Heart right ventricle (tissue), 16 donors: ENCODE measurements around the gene SUV39H2. TPM values are rescaled to one million over a fixed set of nuclear protein-coding genes. Genes with fewer than 3 reads are reported as not detected.

Experiments
- ATAC-seq, 8 donors: fragments of 200-7000 bp; cut with Tn5 transposase; one replicate each; pipeline ENCODE4 v1.9.1; 2020; ENCODE audit warnings: mild to moderate bottlenecking in 8 of 8, moderate library complexity in 8 of 8, moderate number of reproducible peaks in 1 of 8
- DNase-seq, 2 donors: peaks; one replicate each; pipeline ENCODE4 v3.0.0-alpha.2; 2020
- H3K27ac ChIP-seq, 10 donors: fragments of 200-600 bp; sonication (generic) in 2 of 10; one replicate each; pipeline versions ENCODE4 v1.5.0 to v1.8.0; 2020 to 2022; ENCODE audit warnings: mild to moderate bottlenecking in 3 of 10
- H3K27me3 ChIP-seq, 7 donors: fragments of 200-600 bp; one replicate each; pipeline ENCODE4 v1.8.0; 2021 to 2022; ENCODE audit warnings: mild to moderate bottlenecking in 2 of 7
- H3K36me3 ChIP-seq, 9 donors: fragments of 200-600 bp; sonication (generic) in 1 of 9; one replicate each; pipeline versions ENCODE4 v1.5.0 to v1.8.0; 2020 to 2022; ENCODE audit warnings: mild to moderate bottlenecking in 2 of 9
- H3K4me1 ChIP-seq, 9 donors: fragments of 200-600 bp; sonication (generic) in 1 of 9; one replicate each; pipeline versions ENCODE4 v1.5.0 to v1.8.0; 2020 to 2022; ENCODE audit warnings: mild to moderate bottlenecking in 4 of 9
- H3K4me3 ChIP-seq, 10 donors: fragments of 200-600 bp; sonication (generic) in 2 of 10; one replicate each; pipeline versions ENCODE4 v1.5.0 to v1.8.0; 2020 to 2022; ENCODE audit warnings: mild to moderate bottlenecking in 7 of 10, moderate library complexity in 2 of 10
- H3K9me3 ChIP-seq, 11 donors: fragments of 200-600 bp in 10 of 11; sonication (generic) in 2 of 11; one replicate each; pipeline versions ENCODE4 v1.5.0 to v1.8.0; 2013 to 2022; ENCODE audit warnings: mild to moderate bottlenecking in 2 of 11, control low read depth in 1 of 11, moderate library complexity in 1 of 11
- WGBS, 2 donors: extraction: QIAGEN DNeasy Blood & Tissue Kit; methylation state at CpG; one replicate each; pipeline ENCODE4 v1.1.7; 2013; ENCODE audit warnings: inconsistent platforms in 1 of 2; 5-methylcytosine and 5-hydroxymethylcytosine counted together
- intact Hi-C, 10 donors: fragments of 100-400 bp; cut with DNase I; formaldehyde crosslinking; loops; one replicate each; pipeline versions ENCODE4 v1.11.1 to v1.14.2; 2022
- polyA plus RNA-seq, 2 donors: library from polyadenylated mRNA; stranded (reverse); fragments of 200-250 nt; gene quantifications; one replicate each; pipeline ENCODE4 v1.2.3, GENCODE V29; 2013
- total RNA-seq, 10 donors: library from RNA; stranded (reverse); fragmentation: NEBNext Ultra II Directional in 3 of 10; extraction: Animal tissue kit (Norgen Biotek cat#: 25700) in 3 of 10; gene quantifications; one replicate each; pipeline versions ENCODE4 v1.2.1 to v1.2.4, GENCODE V29; 2021 to 2023
- TF ChIP-seq, protein P1 (sequence below), 9 donors: fragments of 200-600 bp; sonication (generic) in 2 of 9; IDR thresholded peaks; one replicate each; pipeline versions ENCODE4 v1.5.0 to v1.8.0; 2021 to 2022; ENCODE audit warnings: antibody characterized with exemption in 9 of 9, mild to moderate bottlenecking in 5 of 9, moderate library complexity in 1 of 9
- donor health status: Arrhythmogenic right ventricular cardiomyopathy.
- donor health status: ischemic (EF 13 %, LVEDD 7.1; RV severe dilation, severe dysfunction).
- donor health status: healthy with polysubstance abuse.
- donor health status: DM: no; HTN: yes; CAD: no.
- donor health status: DM: no; HTN: no; CAD: no.
- donor health status: ischemic (EF 25% LVEDD 6.9; RV normal size, moderate dysfunction).
- donor health status: ischemic (EF 25% LVEDD 5.7; RV mildly dilated, moderate dysfunction).
- donor health status: healthy.
- donor health status: DM: yes; HTN: yes; CAD: no.
- donor health status: Ischemic cardiomyopathy.
- donor health status: ischemic (EF 35%, LVEDD 5.7; RV mildly dilated, moderate dysfunction).
- donor health status: nonischemic (EF 11% LVEDD 7.7; RV severe dilation, severe dysfunction).
- donor health status: DM: yes; HTN: yes; CAD: no.
- donor health status: PGD.
- donor health status: ischemic (EF 29% LVEDD 5.4; RV normal size, mild dysfunction).
- donor health status: nonischemic (EF 23%, LVEDD 6.1; RV moderate dilation, normal function).

SUV39H2 gene
- total and polyA plus RNA-seq, 12 donors: 1.1 to 9.1 (median 7.0) TPM

DNA sequence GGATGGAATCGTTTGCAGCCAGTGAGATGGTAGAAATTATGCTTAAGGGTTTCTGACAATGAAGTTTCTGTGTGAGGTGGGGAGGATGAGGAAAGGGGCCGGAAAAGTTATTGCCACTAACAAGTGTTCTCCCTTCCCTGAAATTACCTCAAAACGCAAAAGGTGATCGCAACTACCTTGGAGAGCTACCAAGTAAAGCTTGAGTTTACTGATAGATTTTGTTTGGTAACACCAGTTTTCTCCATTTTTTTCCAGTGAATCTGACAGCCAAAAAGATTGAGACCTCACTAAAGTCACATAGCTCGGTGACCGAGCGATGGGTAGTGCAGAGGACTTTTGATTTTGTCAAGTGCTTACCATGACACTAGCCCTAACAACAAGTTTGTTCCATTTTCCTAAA lies 1.6 kb downstream of the SUV39H2 start:
- H3K4me3 ChIP-seq: peak overlapping the region in 4 of 10 donors; percentile 77 to 95 (median 85)
- 58 to 68% methylated on average over 7 of the region's 7 CpGs for WGBS, 2 donors
- no peaks in the 10 kb centered on the region for H3K27me3 ChIP-seq
- DNase-seq: no peak
- no peak for ATAC-seq
- intact Hi-C loops: loop anchor here in 1 of 10 donors (10.0 kb wide), 1 partner anchor 75 kb away; the partner anchor contains the start of genes DCLRE1C and MEIG1
- H3K9me3 ChIP-seq: no peaks in the 10 kb centered on the region
- H3K27ac ChIP-seq: no peak overlapping the region
- H3K36me3 ChIP-seq: peaks cover 0 to under 1% (median 0%) of the 10 kb centered on the region in 9 donors
- peaks cover 0 to 36% (median 28%) of the 10 kb centered on the region in 9 donors for H3K4me1 ChIP-seq
- TF ChIP-seq, protein P1, sequence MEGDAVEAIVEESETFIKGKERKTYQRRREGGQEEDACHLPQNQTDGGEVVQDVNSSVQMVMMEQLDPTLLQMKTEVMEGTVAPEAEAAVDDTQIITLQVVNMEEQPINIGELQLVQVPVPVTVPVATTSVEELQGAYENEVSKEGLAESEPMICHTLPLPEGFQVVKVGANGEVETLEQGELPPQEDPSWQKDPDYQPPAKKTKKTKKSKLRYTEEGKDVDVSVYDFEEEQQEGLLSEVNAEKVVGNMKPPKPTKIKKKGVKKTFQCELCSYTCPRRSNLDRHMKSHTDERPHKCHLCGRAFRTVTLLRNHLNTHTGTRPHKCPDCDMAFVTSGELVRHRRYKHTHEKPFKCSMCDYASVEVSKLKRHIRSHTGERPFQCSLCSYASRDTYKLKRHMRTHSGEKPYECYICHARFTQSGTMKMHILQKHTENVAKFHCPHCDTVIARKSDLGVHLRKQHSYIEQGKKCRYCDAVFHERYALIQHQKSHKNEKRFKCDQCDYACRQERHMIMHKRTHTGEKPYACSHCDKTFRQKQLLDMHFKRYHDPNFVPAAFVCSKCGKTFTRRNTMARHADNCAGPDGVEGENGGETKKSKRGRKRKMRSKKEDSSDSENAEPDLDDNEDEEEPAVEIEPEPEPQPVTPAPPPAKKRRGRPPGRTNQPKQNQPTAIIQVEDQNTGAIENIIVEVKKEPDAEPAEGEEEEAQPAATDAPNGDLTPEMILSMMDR (IDR thresholded peaks at IDR 0.05): no peak

DNA sequence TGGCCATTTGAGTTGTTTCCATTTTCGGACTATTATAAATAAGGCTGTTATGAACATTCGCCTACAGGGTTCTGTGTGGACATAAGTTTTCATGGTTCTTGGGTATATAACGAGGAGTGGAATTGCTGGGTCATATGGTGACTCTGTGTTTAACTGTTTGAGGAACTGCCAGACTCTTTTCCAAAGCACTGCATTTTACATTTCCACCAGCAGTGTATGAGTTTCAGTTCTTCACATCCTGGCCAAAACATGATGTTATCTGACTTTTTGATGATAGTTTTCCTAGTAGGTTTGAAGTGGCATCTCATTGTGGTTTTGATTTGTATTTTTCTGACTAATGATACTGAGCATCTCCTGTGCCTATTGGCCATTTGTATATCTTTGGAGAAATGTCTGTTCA lies 5.4 kb downstream of the SUV39H2 start:
- Histone ChIP-seq H3K27me3 (no peaks in the 10 kb centered on the region), H3K9me3 (no peaks in the 10 kb centered on the region), H3K36me3 (peaks cover 0 to 5% (median 0%) of the 10 kb centered on the region in 9 donors), H3K4me3 (no peak overlapping the region), H3K4me1 (peaks cover 0 to 16% (median 12%) of the 10 kb centered on the region in 9 donors), H3K27ac (no peak overlapping the region)
- intact Hi-C loops: loop anchor here in 1 of 10 donors (10.0 kb wide), 1 partner anchor 71 kb away; the partner anchor contains the start of genes DCLRE1C and MEIG1
- 93 to 94% methylated on average over 3 of the region's 3 CpGs for WGBS, 2 donors
- ATAC-seq (no peak), DNase-seq (no peak)
- TF ChIP-seq, protein P1 (IDR thresholded peaks at IDR 0.05): no peak

DNA sequence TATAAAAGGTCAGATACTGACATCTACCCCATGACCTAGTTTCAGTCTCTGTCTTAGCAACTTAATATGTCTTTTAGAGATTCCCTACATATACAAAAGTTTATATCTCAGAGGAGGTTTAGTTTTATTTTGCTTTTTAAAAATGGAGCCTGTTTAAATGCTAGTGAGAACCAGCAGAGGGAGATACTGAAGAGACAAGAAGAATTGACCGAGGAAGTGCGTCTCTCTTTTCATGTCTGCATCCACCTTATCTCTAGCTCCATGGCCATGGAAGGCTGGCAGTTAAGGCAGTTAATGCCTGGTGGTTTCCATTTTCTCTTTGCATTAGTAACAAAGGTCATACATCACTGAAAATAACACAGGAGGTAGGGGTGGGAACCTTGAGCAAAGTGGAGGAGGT lies 10.7 kb downstream of the SUV39H2 start:
- 76 to 80% methylated on average over 2 of the region's 2 CpGs for WGBS, 2 donors
- no peaks in the 10 kb centered on the region for H3K4me1 ChIP-seq
- peaks cover 0 to 5% (median 0%) of the 10 kb centered on the region in 9 donors for H3K36me3 ChIP-seq
- no peak overlapping the region for H3K27ac ChIP-seq
- H3K27me3 ChIP-seq: no peaks in the 10 kb centered on the region
- no peaks in the 10 kb centered on the region for H3K9me3 ChIP-seq
- H3K4me3 ChIP-seq: no peak overlapping the region
- TF ChIP-seq, protein P1 (IDR thresholded peaks at IDR 0.05): peak in 3 of 9 donors; percentile 5 to 22 (median 8)
- DNase-seq (no peak), ATAC-seq (no peak)
- intact Hi-C loops: loop anchor here in 1 of 10 donors (10.0 kb wide), 1 partner anchor 65 kb away; the partner anchor contains the start of genes DCLRE1C and MEIG1

DNA sequence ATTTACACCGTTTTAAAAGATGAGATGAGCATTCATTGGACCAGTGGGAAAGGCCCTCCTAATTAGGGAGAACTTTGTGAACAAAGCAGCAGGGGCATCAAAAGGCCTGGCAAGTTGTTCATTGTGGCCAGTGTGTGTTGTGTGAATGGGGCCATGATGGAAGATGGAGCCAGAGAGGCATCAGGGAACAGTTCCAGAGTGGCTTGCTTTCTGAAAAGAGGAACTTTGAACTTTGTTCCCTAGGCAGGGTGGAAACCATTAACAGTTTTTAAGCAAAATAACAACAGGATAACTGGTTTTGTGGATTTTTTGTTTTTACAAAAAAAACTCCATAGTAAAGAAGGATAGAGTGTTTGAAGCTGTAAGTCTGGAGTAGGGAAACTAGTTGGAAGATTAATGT lies 12.5 kb downstream of the SUV39H2 start:
- intact Hi-C loops: no loop called here
- no peak overlapping the region for H3K4me3 ChIP-seq
- ATAC-seq: no peak
- H3K9me3 ChIP-seq: no peaks in the 10 kb centered on the region
- H3K36me3 ChIP-seq: no peaks in the 10 kb centered on the region
- TF ChIP-seq, protein P1 (IDR thresholded peaks at IDR 0.05): no peak
- H3K4me1 ChIP-seq: no peaks in the 10 kb centered on the region
- no peaks in the 10 kb centered on the region for H3K27me3 ChIP-seq
- DNase-seq: no peak
- WGBS, 2 donors: 98 to 100% methylated on average over 1 of the region's 1 CpG
- no peak overlapping the region for H3K27ac ChIP-seq
